Karpas-422 (cell line): ENCODE data around the gene GPR21. TPM values are rescaled to one million over a fixed set of nuclear protein-coding genes. Genes with fewer than 3 reads are reported as not detected.

Experiments
- DNase-seq: peaks from one replicate; pipeline ENCODE4 v3.0.0-alpha.2; 2015
- H2AFZ ChIP-seq: fragments of 200-600 bp; sonication (generic); 2 replicates; pipeline ENCODE4 v1.6.1; 2014; ENCODE audit warnings: antibody characterized with exemption, low read length, mixed read lengths
- H3K27ac ChIP-seq: fragments of 200-600 bp; sonication (generic); 2 replicates; pipeline ENCODE4 v1.5.1; 2014; ENCODE audit warnings: mild to moderate bottlenecking, low read length, moderate library complexity
- H3K27me3 ChIP-seq: fragments of 200-600 bp; sonication (generic); 2 replicates; pipeline ENCODE4 v1.6.1; 2014; ENCODE audit warnings: low read length, mixed read lengths
- H3K36me3 ChIP-seq: fragments of 200-600 bp; sonication (generic); 2 replicates; pipeline ENCODE4 v1.6.1; 2014; ENCODE audit warnings: low read length, mixed read lengths; ENCODE audit not compliant: insufficient read depth
- H3K4me1 ChIP-seq: fragments of 200-600 bp; sonication (generic); 2 replicates; pipeline ENCODE4 v1.6.1; 2014; ENCODE audit warnings: mild to moderate bottlenecking, low read length, mixed read lengths
- H3K4me2 ChIP-seq: fragments of 200-600 bp; sonication (generic); 2 replicates; pipeline ENCODE4 v1.6.1; 2014; ENCODE audit warnings: low read length, low read depth, mild to moderate bottlenecking; ENCODE audit not compliant: poor library complexity, severe bottlenecking
- H3K4me3 ChIP-seq: fragments of 200-600 bp; sonication (generic); 2 replicates; pipeline ENCODE4 v1.5.1; 2014; ENCODE audit warnings: mild to moderate bottlenecking, antibody characterized with exemption, low read length, mixed read lengths
- H3K79me2 ChIP-seq: fragments of 200-600 bp; sonication (generic); 2 replicates; pipeline ENCODE4 v1.6.1; 2014; ENCODE audit warnings: mild to moderate bottlenecking, low read length, mixed read lengths
- H3K9ac ChIP-seq: fragments of 200-600 bp; sonication (generic); 2 replicates; pipeline ENCODE4 v1.6.0; 2014; ENCODE audit warnings: low read length
- H3K9me2 ChIP-seq: fragments of 200-600 bp; sonication (generic), shearing (Covaris generic); replicated peaks from 2 replicates; pipeline ENCODE4 v1.6.0; 2014; ENCODE audit warnings: mild to moderate bottlenecking, low read length, moderate library complexity; ENCODE audit not compliant: insufficient read depth
- H3K9me3 ChIP-seq: fragments of 300-700, 200-600 bp; sonication (generic); 2 replicates; pipeline ENCODE4 v1.6.1; 2014; ENCODE audit warnings: low read length, mixed read lengths
- H4K20me1 ChIP-seq: fragments of 200-600 bp; sonication (generic); 2 replicates; pipeline ENCODE4 v1.6.1; 2014; ENCODE audit warnings: mild to moderate bottlenecking, antibody characterized with exemption, low read length, low read depth; ENCODE audit not compliant: insufficient read depth
- total RNA-seq: library from RNA; depleted of rRNA; stranded (reverse); fragments of >200 nt; shearing (Covaris generic); gene quantifications from 2 replicates; pipeline ENCODE4 v1.2.3, GENCODE V29; 2014; ENCODE audit warnings: low replicate concordance

The GPR21 gene
- total RNA-seq, 1 experiment from 2014 or later: 16.8 TPM

GRCh38 chr9:123062351-123063176 lies 29.1 kb downstream of the GPR21 start:
- H3K4me1 ChIP-seq: no peaks in the 10 kb centered on the region

GRCh38 chr9:123063177-123063598 lies 29.7 kb downstream of the GPR21 start:
- Histone ChIP-seq H3K79me2 (peaks cover 12% of the 10 kb centered on the region; the same call in 1 of the 2 replicates), H3K4me2 (no peak overlapping the region), H3K27ac (no peak overlapping the region), H3K4me3 (no peak overlapping the region), H3K4me1 (no peaks in the 10 kb centered on the region), H3K36me3 (peaks cover 26% of the 10 kb centered on the region; the same call in 1 of the 2 replicates), H4K20me1 (no peaks in the 10 kb centered on the region), H3K9me2 (no peaks in the 10 kb centered on the region; the same call in 1 of the 2 replicates), H3K9me3 (no peaks in the 10 kb centered on the region), H2AFZ (no peak overlapping the region), H3K9ac (no peak overlapping the region), H3K27me3 (no peaks in the 10 kb centered on the region)
- no peak for DNase-seq

More at GRCh38 chr9:123062351-123063176, 29.1 kb downstream of the GPR21 start:
- Histone ChIP-seq H3K9ac (no peak overlapping the region), H3K9me2 (no peaks in the 10 kb centered on the region; the same call in 1 of the 2 replicates), H3K9me3 (no peaks in the 10 kb centered on the region), H3K79me2 (peaks cover 12% of the 10 kb centered on the region; the same call in 1 of the 2 replicates), H3K36me3 (peaks cover 26% of the 10 kb centered on the region; the same call in 1 of the 2 replicates), H3K4me3 (no peak overlapping the region), H3K27me3 (no peaks in the 10 kb centered on the region), H4K20me1 (no peaks in the 10 kb centered on the region), H3K4me2 (no peak overlapping the region), H3K27ac (no peak overlapping the region), H2AFZ (no peak overlapping the region)
- no peak for DNase-seq

- Histone ChIP-seq H3K9me2 (no peaks in the 10 kb centered on the region; the same call in 1 of the 2 replicates), H2AFZ (no peak overlapping the region), H3K4me2 (no peak overlapping the region), H3K79me2 (peaks cover 12% of the 10 kb centered on the region; the same call in 1 of the 2 replicates), H3K4me3 (no peak overlapping the region), H3K27me3 (no peaks in the 10 kb centered on the region), H4K20me1 (no peaks in the 10 kb centered on the region), H3K9me3 (no peaks in the 10 kb centered on the region), H3K9ac (no peak overlapping the region), H3K36me3 (peaks cover 32% of the 10 kb centered on the region; the same call in 1 of the 2 replicates), H3K27ac (no peak overlapping the region), H3K4me1 (no peaks in the 10 kb centered on the region)
- no peak for DNase-seq
Observed at GRCh38 chr9:123063896-123064295, 30.4 kb downstream of the GPR21 start.

DNA sequence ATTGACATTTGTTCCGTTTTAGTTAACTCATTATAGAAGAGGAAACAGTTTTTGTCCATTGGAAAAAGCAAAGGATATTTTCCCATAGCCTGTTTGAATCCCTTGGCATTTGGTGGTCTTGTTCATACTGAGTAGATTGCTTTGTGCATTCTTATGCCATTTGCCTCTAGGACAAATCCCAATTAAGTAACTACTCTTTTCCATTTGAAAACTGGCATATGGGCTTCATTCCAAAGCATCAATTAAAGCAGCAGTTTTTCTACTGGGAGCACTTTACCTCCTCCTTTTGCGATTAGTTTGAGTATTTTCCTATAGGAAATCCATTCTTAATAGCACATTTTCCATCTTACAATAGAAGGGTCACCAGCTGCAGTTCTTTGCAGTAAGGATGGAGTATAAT lies 31.2 kb downstream of the GPR21 start:
- H3K9me2 ChIP-seq: no peaks in the 10 kb centered on the region; the same call in 1 of the 2 replicates
- no peak for DNase-seq
- no peaks in the 10 kb centered on the region for H3K9me3 ChIP-seq
- H4K20me1 ChIP-seq: no peaks in the 10 kb centered on the region
- no peaks in the 10 kb centered on the region for H3K4me1 ChIP-seq
- H3K4me2 ChIP-seq: no peak overlapping the region
- no peak overlapping the region for H2AFZ ChIP-seq
- H3K79me2 ChIP-seq: peaks cover 9% of the 10 kb centered on the region; the same call in 1 of the 2 replicates
- no peak overlapping the region for H3K27ac ChIP-seq
- no peak overlapping the region for H3K9ac ChIP-seq
- H3K36me3 ChIP-seq: peaks cover 35% of the 10 kb centered on the region; the same call in 1 of the 2 replicates
- no peaks in the 10 kb centered on the region for H3K27me3 ChIP-seq
- H3K4me3 ChIP-seq: no peak overlapping the region

DNA sequence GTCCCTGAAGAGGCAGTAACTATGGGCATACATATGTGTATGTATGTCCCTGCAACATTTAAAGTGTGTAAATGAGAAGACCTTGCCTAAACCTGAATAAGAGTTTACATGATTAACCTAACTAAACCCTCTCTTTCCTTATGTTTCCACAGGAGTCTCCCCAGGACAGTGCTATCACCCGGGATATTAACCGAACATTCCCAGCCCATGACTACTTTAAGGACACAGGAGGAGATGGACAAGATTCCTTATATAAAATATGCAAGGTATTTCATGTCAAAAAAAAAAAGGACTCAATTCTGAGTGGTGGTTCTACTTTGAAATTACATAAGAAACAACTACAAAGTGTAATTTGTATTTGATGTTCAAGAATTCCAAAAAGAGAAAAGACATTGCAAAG lies 31.7 kb downstream of the GPR21 start:
- no peak overlapping the region for H3K4me3 ChIP-seq
- no peak overlapping the region for H3K27ac ChIP-seq
- H3K9me2 ChIP-seq: no peaks in the 10 kb centered on the region; the same call in 1 of the 2 replicates
- H2AFZ ChIP-seq: no peak overlapping the region
- no peaks in the 10 kb centered on the region for H3K4me1 ChIP-seq
- no peak for DNase-seq
- no peaks in the 10 kb centered on the region for H4K20me1 ChIP-seq
- H3K36me3 ChIP-seq: peaks cover 35% of the 10 kb centered on the region; the same call in 1 of the 2 replicates
- H3K9me3 ChIP-seq: no peaks in the 10 kb centered on the region
- H3K9ac ChIP-seq: no peak overlapping the region
- H3K4me2 ChIP-seq: no peak overlapping the region
- H3K79me2 ChIP-seq: peaks cover 4% of the 10 kb centered on the region; the same call in 1 of the 2 replicates
- H3K27me3 ChIP-seq: no peaks in the 10 kb centered on the region

- Histone ChIP-seq H3K4me2 (no peak overlapping the region), H3K27me3 (no peaks in the 10 kb centered on the region), H2AFZ (no peak overlapping the region), H3K36me3 (peaks cover 44% of the 10 kb centered on the region), H3K9me3 (no peaks in the 10 kb centered on the region), H3K9me2 (no peaks in the 10 kb centered on the region), H3K27ac (no peak overlapping the region), H3K4me1 (peaks cover 4% of the 10 kb centered on the region), H3K9ac (no peak overlapping the region), H3K79me2 (no peaks in the 10 kb centered on the region; the same call in 1 of the 2 replicates), H3K4me3 (no peak overlapping the region), H4K20me1 (no peaks in the 10 kb centered on the region)
- DNase-seq: no peak
Observed at GRCh38 chr9:123067136-123067535, 33.7 kb downstream of the GPR21 start.

GRCh38 chr9:123069010-123069481 lies 35.6 kb downstream of the GPR21 start:
- Histone ChIP-seq H4K20me1 (no peaks in the 10 kb centered on the region), H3K4me2 (no peak overlapping the region), H3K27me3 (no peaks in the 10 kb centered on the region), H3K36me3 (peaks cover 60% of the 10 kb centered on the region), H2AFZ (no peak overlapping the region), H3K79me2 (no peaks in the 10 kb centered on the region; the same call in 1 of the 2 replicates), H3K4me3 (no peak overlapping the region), H3K9me2 (no peaks in the 10 kb centered on the region), H3K27ac (no peak overlapping the region), H3K9ac (no peak overlapping the region), H3K9me3 (no peaks in the 10 kb centered on the region), H3K4me1 (peaks cover 23% of the 10 kb centered on the region)
- DNase-seq: no peak

DNA sequence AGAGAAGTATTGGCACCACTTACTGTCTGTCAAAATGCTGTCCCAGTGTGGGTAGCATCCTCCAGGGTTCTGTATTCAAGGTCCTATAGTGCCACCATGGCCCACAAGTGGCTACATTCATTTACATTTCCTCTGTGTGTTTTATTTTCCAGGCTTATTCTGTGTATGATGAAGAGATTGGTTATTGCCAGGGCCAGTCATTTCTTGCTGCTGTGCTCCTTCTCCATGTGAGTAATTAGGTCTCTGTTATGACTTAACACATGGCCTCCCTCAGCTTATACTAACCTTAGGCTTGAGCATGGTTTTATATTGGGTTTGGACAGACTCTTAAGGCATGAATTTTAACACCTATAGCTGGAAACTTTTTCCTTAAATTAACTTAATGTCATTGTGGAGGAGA lies 36.7 kb downstream of the GPR21 start:
- no peak for DNase-seq
- Histone ChIP-seq H3K9me3 (no peaks in the 10 kb centered on the region), H3K36me3 (peaks cover 63% of the 10 kb centered on the region), H3K79me2 (no peaks in the 10 kb centered on the region; the same call in 1 of the 2 replicates), H3K4me2 (no peak overlapping the region), H3K27ac (no peak overlapping the region), H3K27me3 (no peaks in the 10 kb centered on the region), H3K4me3 (no peak overlapping the region), H4K20me1 (no peaks in the 10 kb centered on the region), H3K9me2 (no peaks in the 10 kb centered on the region), H3K4me1 (peaks cover 34% of the 10 kb centered on the region), H3K9ac (no peak overlapping the region), H2AFZ (no peak overlapping the region)
